Measurements from ENCODE around the gene LTK.
A peak's percentile ranks its signal among the peaks of the same experiment; 100 is the strongest.
"Not testable (repeated sequence)": the region's sequence is repeated elsewhere in the genome, so short reads cannot be mapped to it uniquely, and the experiment has no call there.

Gene LTK

DNA sequence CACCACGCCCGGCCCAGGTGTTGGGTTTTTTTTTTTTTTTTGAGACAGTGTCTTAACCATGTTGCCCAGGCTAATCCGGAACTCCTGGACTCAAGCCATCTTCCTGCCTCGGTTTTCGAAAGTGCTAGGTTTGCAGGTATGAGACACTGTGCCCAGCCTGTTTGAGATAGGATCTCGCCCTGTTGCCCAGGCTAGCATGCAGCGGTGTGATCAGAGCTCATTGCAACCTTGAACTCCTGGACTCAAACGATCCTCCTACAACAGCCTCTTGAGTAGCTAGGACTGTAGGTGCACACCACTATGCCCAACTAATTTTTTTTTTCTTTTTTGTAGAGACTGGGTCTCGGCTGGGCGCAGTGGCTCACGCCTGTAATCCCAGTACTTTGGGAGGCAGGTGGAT lies 40.2 kb downstream of the LTK start:
- no peak for DNase-seq (ENCODE audit: low spot score)
- TF ChIP-seq, protein P1, sequence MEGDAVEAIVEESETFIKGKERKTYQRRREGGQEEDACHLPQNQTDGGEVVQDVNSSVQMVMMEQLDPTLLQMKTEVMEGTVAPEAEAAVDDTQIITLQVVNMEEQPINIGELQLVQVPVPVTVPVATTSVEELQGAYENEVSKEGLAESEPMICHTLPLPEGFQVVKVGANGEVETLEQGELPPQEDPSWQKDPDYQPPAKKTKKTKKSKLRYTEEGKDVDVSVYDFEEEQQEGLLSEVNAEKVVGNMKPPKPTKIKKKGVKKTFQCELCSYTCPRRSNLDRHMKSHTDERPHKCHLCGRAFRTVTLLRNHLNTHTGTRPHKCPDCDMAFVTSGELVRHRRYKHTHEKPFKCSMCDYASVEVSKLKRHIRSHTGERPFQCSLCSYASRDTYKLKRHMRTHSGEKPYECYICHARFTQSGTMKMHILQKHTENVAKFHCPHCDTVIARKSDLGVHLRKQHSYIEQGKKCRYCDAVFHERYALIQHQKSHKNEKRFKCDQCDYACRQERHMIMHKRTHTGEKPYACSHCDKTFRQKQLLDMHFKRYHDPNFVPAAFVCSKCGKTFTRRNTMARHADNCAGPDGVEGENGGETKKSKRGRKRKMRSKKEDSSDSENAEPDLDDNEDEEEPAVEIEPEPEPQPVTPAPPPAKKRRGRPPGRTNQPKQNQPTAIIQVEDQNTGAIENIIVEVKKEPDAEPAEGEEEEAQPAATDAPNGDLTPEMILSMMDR (IDR thresholded peaks at IDR 0.05; ENCODE audit: extremely low read depth, missing control alignments) = no peak

GRCh38 chr15:41469644-41470043 lies 44.0 kb downstream of the LTK start:
- not testable (repeated sequence) for DNase-seq (ENCODE audit: low spot score)

DNA sequence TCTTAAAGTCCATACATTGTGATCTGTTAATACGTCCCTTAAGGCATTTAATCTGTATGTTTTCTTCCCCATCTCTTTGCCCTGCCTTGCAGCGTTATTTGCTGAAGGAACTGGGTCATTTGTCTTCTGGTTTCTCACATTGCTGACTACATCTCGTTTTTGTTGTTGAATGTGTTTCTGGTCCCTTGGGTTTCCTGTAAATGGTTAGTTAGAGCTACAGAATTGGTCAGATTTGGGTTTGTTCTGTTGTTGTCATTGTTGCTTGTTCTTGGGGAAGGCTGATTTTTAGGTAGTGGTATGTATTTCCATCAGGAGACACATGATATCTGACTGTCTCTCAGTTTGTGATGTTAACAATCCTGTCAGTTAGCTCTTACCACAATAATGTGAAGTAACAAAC lies 46.9 kb downstream of the LTK start:
- DNase-seq (ENCODE audit: low spot score) = no peak
- TF ChIP-seq, protein P1 (IDR thresholded peaks at IDR 0.05; ENCODE audit: extremely low read depth, missing control alignments) = no peak

GRCh38 chr15:41465822-41466421 lies 47.7 kb downstream of the LTK start:
- TF ChIP-seq, protein P1 (IDR thresholded peaks at IDR 0.05; ENCODE audit: extremely low read depth, missing control alignments) = peak; percentile 85
- peak; percentile 51 for DNase-seq (ENCODE audit: low spot score)

GRCh38 chr15:41464889-41465580 lies 48.6 kb downstream of the LTK start:
- no peak for DNase-seq (ENCODE audit: low spot score)
- TF ChIP-seq, protein P1 (IDR thresholded peaks at IDR 0.05; ENCODE audit: extremely low read depth, missing control alignments) = no peak

DNA sequence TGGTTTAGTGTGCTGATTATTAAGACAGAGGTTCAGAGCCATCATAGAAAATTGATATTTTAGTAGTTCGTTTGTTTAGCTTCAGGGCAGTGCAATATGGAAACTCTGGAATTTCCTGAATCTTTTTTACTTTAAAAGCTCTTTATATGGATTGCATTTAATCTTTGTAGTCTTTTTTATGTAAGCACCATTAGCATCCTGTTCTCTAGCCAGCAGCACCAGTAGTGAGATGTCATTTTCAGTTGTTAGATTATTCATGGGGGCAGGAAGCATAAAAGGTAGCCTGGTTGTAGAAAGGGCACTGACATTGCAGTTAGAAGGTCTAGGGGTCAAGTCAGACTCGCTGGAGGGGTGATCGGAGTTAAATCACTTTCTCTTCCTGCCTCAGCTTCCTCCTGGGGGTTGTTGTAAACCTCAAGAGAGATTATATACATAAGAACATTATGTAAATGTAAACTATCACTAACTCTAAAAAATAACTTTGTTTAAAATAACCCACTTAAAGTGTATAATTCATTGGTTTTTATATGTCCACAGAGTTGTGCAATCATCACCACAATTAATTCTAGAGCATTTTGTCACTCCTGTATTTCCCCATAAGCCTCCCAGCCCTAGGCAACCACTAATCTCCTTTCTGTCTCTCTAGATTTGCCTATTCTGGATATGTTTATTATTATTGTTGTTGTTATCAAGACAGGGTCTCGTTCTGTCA lies 51.4 kb downstream of the LTK start:
- DNase-seq (ENCODE audit: low spot score) = no peak
- TF ChIP-seq, protein P1 (IDR thresholded peaks at IDR 0.05; ENCODE audit: extremely low read depth, missing control alignments) = no peak

Data from GM20000 (cell line).